Lung (tissue), 12 donors: ENCODE measurements around the gene BTNL9. TPM values are rescaled to one million over a fixed set of nuclear protein-coding genes. Genes with fewer than 3 reads are reported as not detected.

Experiments used
- ATAC-seq: fragments of 200-7000 bp; cut with Tn5 transposase; one replicate; pipeline ENCODE4 v1.9.1; 2020; ENCODE audit warnings: moderate number of reproducible peaks; ENCODE audit not compliant: insufficient read depth, low FRiP score
- DNase-seq, 3 donors: peaks; one replicate each; pipeline ENCODE4 v3.0.0-alpha.2; 2013 to 2017
- H3K27ac ChIP-seq, 2 donors: one replicate each; pipeline ENCODE4 v1.5.1; 2013; ENCODE audit warnings: mild to moderate bottlenecking in 2 of 2, moderate library complexity in 2 of 2, control low read depth in 1 of 2, inconsistent platforms in 1 of 2, low read depth in 1 of 2, low read length in 1 of 2
- H3K27me3 ChIP-seq, 3 donors: one replicate each; pipeline ENCODE4 v1.5.1; 2013; ENCODE audit warnings: low read length in 2 of 3; ENCODE audit not compliant: control insufficient read depth in 3 of 3, insufficient read depth in 3 of 3
- H3K36me3 ChIP-seq, 4 donors: one replicate each; pipeline ENCODE4 v1.5.1; 2013; ENCODE audit warnings: low read length in 4 of 4, mild to moderate bottlenecking in 1 of 4, moderate library complexity in 1 of 4; ENCODE audit not compliant: control insufficient read depth in 4 of 4, insufficient read depth in 4 of 4
- H3K4me1 ChIP-seq, 5 donors: one replicate each; pipeline ENCODE4 v1.5.1; 2013; ENCODE audit warnings: low read length in 5 of 5, mild to moderate bottlenecking in 2 of 5, moderate library complexity in 1 of 5; ENCODE audit not compliant: control insufficient read depth in 5 of 5, insufficient read depth in 5 of 5
- H3K4me3 ChIP-seq: one replicate; pipeline ENCODE4 v1.5.1; 2013; ENCODE audit warnings: mild to moderate bottlenecking, control low read depth, moderate library complexity
- H3K9ac ChIP-seq, 2 donors: one replicate each; pipeline ENCODE4 v1.5.1; 2013; ENCODE audit warnings: low read length in 2 of 2, control low read depth in 1 of 2; ENCODE audit not compliant: insufficient read depth in 1 of 2
- H3K9me3 ChIP-seq, 4 donors: one replicate each; pipeline ENCODE4 v1.5.1; 2013; ENCODE audit warnings: low read length in 3 of 4, mild to moderate bottlenecking in 1 of 4, moderate library complexity in 1 of 4; ENCODE audit not compliant: control insufficient read depth in 4 of 4, insufficient read depth in 3 of 4
- WGBS, 2 donors: extraction: QIAGEN DNeasy Blood & Tissue Kit; methylation state at CpG; one replicate each; pipeline ENCODE4 v1.1.7; 2013; 5-methylcytosine and 5-hydroxymethylcytosine counted together
- polyA plus RNA-seq, 2 donors: library from polyadenylated mRNA; stranded (reverse); fragments of 200-250 nt; gene quantifications; one replicate each; pipeline ENCODE4 v1.2.1, GENCODE V29; 2013
- total RNA-seq, 2 donors: library from RNA; depleted of rRNA in 1 of 2; stranded (reverse); fragments of >200 nt in 1 of 2; gene quantifications; one replicate each; pipeline ENCODE4 v1.2.1, GENCODE V29; 2014 to 2021
- TF ChIP-seq, protein P1 (sequence below): IDR thresholded peaks from 2 replicates; pipeline ENCODE4 v1.5.1; 2012; ENCODE audit warnings: mild to moderate bottlenecking; ENCODE audit errors: control extremely low read depth, extremely low read depth
- donor health status: control.
- donor health status: control.
- donor health status: Bipolar disorder and iron deficiency.
- donor health status: healthy.
- donor health status: DM: yes; HTN: yes; CAD: no.

BTNL9 gene
- total and polyA plus RNA-seq, 4 donors: 23.5 to 73.1 (median 62.3) TPM

GRCh38 chr5:181064987-181065386, 24.9 kb downstream of the BTNL9 start:
- TF ChIP-seq, protein P1, sequence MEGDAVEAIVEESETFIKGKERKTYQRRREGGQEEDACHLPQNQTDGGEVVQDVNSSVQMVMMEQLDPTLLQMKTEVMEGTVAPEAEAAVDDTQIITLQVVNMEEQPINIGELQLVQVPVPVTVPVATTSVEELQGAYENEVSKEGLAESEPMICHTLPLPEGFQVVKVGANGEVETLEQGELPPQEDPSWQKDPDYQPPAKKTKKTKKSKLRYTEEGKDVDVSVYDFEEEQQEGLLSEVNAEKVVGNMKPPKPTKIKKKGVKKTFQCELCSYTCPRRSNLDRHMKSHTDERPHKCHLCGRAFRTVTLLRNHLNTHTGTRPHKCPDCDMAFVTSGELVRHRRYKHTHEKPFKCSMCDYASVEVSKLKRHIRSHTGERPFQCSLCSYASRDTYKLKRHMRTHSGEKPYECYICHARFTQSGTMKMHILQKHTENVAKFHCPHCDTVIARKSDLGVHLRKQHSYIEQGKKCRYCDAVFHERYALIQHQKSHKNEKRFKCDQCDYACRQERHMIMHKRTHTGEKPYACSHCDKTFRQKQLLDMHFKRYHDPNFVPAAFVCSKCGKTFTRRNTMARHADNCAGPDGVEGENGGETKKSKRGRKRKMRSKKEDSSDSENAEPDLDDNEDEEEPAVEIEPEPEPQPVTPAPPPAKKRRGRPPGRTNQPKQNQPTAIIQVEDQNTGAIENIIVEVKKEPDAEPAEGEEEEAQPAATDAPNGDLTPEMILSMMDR: no peak
- Histone ChIP-seq H3K36me3 (no peaks in the 10 kb centered on the region), H3K4me3 (no peak overlapping the region), H3K4me1 (no peaks in the 10 kb centered on the region), H3K9ac (no peak overlapping the region), H3K9me3 (peaks cover 0 to 4% (median 2%) of the 10 kb centered on the region in 4 donors), H3K27me3 (peaks cover 0 to 58% (median 42%) of the 10 kb centered on the region in 3 donors), H3K27ac (no peak overlapping the region)
- 91 to 92% methylated on average over 7 of the region's 7 CpGs for WGBS, 2 donors
- DNase-seq: no peak
- no peak for ATAC-seq

GRCh38 chr5:181069767-181070491, 29.9 kb downstream of the BTNL9 start:
- WGBS, 2 donors: 41% methylated on average over 26 of the region's 26 CpGs
- Histone ChIP-seq H3K4me3 (no peak overlapping the region), H3K4me1 (no peaks in the 10 kb centered on the region), H3K27ac (no peak overlapping the region), H3K9ac (no peak overlapping the region), H3K9me3 (peaks cover 0 to 14% (median 2%) of the 10 kb centered on the region in 4 donors), H3K36me3 (no peaks in the 10 kb centered on the region), H3K27me3 (peaks cover 0 to 32% (median 12%) of the 10 kb centered on the region in 3 donors)
- ATAC-seq (no peak), DNase-seq (no peak)
- TF ChIP-seq, protein P1: no peak

- ATAC-seq (no peak), DNase-seq (no peak)
- TF ChIP-seq, protein P1: no peak
- H3K4me3 ChIP-seq: no peak overlapping the region
- H3K27me3 ChIP-seq: peaks cover 0 to 32% (median 12%) of the 10 kb centered on the region in 3 donors
- no peaks in the 10 kb centered on the region for H3K36me3 ChIP-seq
- peaks cover 0 to 14% (median 2%) of the 10 kb centered on the region in 4 donors for H3K9me3 ChIP-seq
- H3K9ac ChIP-seq: no peak overlapping the region
- 63 to 66% methylated on average over 14 of the region's 14 CpGs for WGBS, 2 donors
- no peaks in the 10 kb centered on the region for H3K4me1 ChIP-seq
- no peak overlapping the region for H3K27ac ChIP-seq
Observed at GRCh38 chr5:181070523-181070922, 30.5 kb downstream of the BTNL9 start.

GRCh38 chr5:181071257-181071656, 31.2 kb downstream of the BTNL9 start:
- TF ChIP-seq, protein P1: no peak
- WGBS, 2 donors: 70 to 79% methylated on average over 6 of the region's 6 CpGs
- peaks cover 0 to 16% (median 2%) of the 10 kb centered on the region in 4 donors for H3K9me3 ChIP-seq

More at GRCh38 chr5:181071257-181071656, 31.2 kb downstream of the BTNL9 start:
- Histone ChIP-seq H3K4me1 (no peaks in the 10 kb centered on the region), H3K36me3 (no peaks in the 10 kb centered on the region), H3K27me3 (peaks cover 0 to 32% (median 12%) of the 10 kb centered on the region in 3 donors), H3K4me3 (no peak overlapping the region), H3K9ac (no peak overlapping the region), H3K27ac (no peak overlapping the region)
- DNase-seq (no peak), ATAC-seq (no peak)
